ENCODE measurements around the gene GOLM1.

GOLM1 gene

DNA sequence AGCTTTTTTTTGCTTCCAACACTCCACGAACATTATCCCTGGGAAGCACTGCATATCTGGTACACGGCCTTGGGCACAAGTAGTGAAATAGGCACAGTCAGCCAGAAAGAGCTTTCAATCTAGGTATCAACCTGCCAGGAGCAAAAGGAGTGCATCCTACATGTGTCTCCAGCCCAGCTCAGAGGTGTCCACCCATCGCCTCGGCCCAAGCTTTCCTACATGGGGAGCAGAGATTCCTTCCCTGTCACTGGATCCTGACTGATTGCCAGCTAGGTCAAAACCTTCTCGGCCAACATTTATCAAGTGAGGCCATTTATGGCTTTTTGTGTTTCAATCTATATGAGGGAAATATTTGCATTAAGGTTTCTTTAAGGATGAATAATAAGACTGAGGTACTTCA lies 55.8 kb downstream of the GOLM1 start:
- no peak for DNase-seq

DNA sequence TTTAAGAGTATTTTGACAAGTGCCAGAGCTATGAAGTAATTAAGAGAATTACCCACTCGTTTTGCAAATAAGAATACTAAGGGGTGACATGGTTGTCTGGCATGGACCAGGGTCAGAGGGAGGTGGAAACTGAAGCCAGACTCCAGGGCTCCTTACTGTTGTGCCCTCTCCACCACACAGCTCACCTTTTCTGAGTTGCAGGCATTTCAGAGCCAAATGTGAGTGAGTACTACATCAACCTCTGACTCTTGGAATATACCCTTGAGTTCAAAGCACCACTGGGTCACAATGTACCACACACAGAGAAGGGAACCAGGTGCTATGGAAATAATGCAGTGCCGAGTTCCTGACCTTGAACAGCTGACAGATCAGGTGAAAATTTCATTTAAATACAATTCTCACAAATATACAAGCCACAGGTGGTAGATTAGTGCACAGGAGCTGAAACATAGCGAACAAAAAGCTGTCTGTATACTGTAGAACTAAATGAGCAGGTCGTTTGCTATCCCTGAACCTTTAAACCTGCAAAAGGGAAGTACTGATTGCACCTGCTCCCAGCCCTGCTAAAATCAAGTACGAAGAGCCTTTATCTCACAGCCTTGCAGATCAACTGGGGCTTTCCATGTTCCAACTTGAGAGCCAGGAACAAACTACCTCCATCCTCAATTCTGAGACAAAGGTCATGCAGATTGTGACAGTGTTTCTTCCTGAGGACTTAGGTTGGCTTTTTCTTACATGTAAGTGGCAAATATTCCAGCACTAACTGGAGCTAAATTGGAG lies 57.0 kb downstream of the GOLM1 start:
- DNase-seq: no peak

DNA sequence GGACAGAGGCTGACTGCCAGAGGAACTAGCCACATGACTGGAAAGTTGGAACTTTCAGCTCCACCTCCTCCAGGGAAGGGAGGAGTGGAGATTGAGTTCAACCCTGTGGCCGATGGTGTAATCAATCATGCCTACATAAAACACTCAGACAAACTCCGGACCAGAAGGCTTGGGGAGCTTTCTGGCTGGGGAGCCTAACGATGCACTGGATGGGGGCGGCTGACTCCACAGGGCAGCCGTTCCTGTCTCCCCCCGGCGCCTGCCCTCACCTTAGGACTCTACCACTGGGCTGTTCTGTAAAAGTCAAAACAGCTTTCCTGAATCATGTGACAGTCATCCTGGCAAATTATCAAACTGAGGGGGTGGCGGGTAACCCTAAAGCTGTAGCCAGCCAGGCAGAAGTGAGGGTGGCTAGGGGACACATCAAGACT lies 58.0 kb downstream of the GOLM1 start:
- DNase-seq: peak; percentile 72

DNA sequence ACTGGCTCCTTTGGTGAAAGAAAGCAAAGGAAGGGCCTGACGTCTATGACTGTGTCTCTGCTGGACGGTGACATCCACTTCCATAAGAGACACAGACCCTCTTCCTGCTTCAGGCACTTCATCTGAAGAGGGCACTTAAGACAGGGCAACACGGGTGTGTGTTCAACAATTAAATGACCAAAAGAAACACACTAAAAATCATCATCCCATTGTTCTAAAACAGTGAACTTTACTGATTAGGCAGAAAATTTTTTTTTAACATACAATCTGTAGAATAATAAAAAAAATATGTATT lies 58.5 kb downstream of the GOLM1 start:
- DNase-seq: no peak

DNA sequence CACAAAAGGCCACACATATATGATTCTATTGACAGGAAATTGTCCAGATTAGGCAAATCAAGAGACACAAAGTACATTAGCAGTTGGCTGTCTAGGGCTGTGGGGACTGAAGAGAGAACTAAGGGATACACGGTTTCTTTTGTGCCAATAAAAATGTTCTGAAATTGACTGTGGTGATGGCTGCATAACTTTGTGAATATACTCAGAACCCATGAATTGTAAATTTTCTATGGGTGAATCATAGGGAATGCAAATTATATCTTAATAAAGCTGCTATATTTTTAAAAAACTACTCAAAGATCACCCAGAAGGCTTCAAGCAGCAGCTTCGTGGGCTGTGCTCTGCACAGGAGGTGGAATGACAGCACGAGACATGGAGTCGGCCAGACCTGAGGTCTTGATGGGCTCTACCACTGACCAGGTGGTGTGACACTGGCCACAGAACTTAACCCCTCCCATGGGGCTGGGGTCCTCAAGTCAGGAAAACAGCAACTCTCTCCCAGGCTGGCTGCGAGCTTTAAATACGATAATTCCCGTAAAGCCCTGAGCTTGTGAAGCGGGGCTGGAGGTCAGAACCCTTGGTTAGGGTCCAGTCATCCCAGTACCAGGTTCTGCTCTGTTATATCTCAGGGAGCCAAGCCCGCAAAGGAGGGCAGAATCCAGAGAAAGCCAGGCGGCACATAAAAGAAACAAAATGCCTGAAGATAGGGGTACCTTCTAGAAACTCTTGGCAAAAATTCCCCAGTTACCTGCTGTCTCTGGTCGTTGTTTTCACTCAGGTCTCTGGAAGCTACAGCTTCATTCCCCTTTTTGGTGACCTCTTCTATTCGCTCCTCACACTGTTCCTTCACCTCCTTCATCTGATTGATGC lies 59.1 kb downstream of the GOLM1 start:
- no peak for DNase-seq

DNA sequence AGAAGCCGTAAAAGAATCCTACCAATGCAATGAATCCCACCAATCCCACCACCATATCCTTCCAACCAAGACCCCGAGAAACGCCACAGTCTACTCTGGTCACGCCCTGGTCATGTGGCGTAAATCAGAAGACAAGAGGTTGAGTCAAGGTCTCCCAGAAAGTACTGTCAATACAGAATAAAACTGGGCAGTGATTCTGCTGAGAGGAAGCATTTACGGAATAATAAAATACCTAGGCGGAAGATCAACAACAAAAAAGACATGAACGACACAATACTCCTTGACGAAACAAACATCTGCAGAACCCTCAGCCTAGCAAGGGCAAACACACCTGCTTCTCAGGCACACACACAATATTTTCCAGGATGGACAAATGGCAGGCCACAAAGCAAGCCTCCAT lies 62.8 kb downstream of the GOLM1 start:
- DNase-seq: no peak

DNA sequence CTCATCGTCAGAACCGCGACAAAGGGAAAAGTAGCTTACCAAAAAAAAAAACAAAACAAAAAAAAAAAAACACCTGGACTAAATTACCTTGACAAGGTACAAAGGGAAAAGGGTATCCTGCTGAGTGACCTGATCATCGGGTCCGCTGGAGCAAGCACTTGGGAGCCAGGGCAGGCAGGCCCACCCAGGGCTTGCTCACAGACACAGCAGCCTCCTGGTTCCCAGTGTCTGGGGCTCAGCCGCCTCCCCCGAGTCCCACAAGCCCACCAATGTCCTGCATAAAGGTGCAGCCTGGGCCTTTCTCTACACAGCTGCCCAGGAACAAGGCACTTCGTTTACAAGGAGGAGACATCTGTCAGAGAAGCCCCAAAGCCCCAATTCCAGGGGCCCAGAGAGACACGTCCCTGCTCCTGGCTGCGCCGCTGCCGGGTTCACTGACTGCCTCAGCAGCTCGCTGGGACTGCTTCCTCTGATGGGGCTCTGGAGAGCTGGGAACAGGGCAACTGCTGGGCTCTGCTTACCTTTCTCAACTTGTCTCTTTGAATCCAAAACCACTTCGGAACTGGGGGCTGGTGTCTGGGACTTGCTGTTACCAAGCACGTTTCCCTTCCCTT lies 63.4 kb downstream of the GOLM1 start:
- no peak for DNase-seq

DNA sequence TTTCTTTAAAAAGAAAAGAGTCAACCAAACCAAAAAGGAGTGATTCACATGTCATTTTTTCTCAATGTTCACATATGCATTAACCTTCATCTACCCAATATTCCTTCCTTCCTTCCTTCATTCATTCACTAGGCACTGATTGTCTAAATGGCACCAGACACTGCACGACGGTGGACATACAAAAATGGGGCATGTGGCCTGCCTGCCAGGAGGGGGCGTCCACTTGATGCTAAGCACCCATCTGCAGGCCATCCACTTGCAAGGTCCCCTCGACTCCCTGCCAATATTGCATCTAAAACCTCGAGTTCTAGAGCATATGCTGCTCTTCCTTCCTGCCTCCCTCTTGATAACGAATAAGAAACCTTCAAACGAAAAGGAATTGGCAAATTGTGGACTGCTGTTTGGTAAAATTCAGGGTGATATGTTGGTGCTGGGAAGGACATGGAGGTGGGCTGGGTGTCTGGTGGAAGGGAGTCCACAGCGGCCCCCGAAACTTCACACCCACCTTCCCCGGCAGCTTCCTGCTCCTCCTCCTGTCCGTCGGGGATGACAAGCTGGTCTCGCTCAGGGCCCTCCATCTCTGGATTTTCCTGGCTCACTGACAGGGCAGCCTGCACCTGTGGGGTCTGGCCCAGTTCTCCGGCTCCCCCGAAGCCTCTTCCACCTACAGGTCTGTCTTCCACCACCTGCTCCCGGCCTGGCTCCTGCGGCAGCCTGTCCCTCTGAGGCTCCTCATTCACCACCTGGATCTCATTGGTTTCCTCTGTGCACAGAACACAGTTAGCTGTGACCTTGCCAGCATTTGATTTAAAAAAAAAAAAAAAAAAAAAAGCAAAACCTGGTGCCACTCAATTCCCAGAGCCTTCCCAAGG lies 64.3 kb downstream of the GOLM1 start:
- DNase-seq: peak; percentile 25

DNA sequence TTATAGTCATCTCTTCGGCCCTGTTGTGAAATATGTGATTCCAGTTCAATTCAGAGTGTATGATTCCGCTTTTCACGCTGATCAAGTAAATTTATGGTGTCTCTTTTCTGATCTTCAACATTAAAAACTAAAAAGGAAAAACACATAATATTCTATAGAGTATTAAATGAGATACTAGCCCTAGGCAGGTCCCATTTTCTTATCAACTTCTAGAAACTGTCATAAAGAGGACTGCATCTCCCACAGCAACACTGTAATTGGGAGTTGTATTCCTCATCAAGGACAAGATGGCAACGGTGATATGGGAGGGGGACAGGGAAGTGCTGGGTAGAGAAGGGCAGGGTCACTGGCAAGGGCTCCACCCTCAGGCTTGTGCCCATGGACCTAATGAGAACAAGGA lies 71.6 kb downstream of the GOLM1 start:
- DNase-seq: no peak

DNA sequence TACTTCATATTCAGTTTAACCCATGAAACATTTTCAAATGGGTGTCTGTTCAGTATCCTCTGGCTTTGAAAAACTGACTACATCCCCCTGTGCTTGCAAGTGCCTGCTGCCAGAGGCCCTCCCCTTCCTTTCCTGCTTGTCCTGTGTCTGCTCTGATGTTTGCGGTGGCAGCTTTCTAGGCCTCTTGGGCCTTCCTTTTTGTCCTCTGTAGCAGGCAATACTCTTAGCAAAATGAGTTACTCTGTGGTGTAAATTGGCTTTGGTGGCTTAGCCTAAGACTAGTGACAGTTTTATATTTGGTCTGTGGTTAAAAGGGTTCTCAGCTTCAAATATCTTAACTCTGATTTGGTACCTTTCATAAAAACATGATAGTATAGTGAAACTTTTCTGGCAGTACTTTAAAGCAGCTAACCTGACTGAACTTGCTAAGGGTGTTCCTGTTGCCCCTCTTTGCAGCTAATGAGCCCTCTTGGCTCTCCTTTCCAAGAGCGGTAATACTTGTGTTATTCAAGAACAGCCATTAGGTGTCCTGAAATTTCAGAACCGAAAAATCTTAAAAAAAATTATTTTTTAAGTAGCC lies 76.6 kb downstream of the GOLM1 start:
- DNase-seq: no peak

DNA sequence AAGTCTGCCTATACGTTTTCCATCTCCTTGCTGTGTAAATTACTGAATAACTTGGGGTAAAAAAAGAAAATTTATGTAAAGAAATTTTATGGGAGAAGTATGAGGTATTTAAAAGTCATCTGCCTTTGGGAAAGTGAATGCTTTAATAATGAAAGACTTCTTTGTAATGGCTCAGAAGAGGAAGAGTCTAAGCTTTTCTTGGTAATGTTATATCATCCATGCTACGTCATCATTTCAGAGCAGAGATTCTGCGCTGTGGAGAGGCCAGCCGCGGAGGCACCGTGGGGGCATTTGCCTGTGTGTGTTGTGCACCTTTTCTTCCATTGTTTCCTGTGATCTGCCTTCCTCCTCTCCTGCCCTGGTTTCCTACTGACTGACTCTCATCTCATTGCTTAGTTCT lies 78.2 kb downstream of the GOLM1 start:
- no peak for DNase-seq

DNA sequence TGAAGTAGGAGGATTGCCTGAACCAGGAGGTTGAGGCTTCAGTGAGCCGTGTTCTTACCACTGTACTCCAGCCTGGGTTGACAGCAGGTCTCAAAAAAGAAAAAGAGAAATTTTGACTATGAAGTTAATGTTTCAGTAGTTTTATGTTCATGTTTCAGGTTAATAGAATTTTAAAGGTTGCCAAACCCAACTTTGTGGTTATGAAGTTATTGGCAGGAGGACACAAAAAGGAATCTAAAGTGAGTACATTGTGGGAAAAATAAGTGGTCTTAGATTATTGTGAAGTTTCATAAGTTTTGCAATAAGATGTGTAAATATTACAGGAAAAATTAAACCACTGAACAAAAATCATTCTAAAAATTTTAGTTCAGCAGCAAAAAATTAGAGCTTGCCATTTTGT lies 78.6 kb downstream of the GOLM1 start:
- DNase-seq: no peak

DNA sequence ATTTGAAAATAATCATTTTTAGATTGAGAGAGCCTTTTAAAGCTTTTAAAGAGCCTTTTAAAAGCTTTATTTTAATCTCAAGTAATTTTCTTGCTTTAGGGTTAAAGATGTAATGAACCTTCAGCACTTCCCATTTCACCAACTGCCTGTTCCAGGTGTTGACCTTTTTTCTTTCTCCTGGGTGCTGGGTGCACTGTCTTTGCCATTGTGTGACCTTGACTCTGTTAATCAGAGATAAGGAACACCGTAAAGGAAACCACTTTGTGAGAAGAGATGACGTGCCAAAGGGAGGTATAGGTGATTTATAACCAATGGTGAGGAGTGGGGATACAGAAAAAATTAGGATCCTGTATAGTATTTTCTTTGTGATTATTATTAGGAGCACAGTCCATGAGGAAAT lies 90.2 kb downstream of the GOLM1 start:
- DNase-seq: no peak

DNA sequence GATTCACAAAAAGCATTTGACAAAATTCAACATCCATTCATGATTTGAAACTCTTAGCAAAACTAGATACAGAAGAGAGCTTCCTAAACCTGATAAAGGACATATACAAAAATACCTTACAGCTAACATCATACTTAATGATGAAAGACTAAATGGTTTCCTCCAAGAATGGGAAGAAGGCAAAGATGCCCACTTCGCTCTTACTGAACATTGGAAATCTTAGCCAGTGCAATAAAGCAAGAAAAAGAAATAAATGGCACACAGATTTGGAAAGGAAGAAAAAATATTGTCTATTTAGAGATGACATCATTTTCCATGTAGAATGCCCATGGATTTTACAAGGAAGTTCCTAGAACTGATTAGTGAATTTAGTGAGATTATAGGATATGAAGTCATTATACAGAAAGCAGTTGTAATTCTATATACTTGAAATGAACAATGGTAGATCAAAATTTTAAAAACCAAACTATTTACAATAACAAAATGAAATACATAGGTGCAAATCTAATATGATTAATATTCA lies 94.0 kb downstream of the GOLM1 start:
- no peak for DNase-seq

DNA sequence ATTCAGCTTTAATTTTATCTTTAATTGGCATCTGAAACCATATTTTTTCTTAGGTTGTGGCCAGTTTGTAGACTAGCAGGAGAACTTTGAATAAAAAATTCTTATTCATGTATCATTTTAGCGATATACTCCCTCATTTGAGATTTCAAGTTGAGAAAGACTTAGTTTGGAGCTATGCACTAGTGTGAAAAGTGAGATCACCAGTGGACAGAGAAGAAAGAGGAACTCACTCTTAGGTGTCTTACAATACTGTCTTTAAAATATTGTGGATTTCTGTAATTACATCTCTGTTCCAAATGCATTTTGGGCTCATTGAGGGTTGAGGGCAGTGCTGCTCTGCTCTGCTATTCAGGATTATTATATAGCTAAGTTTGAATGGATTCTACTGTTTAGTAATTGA lies 103.8 kb downstream of the GOLM1 start:
- DNase-seq: no peak

DNA sequence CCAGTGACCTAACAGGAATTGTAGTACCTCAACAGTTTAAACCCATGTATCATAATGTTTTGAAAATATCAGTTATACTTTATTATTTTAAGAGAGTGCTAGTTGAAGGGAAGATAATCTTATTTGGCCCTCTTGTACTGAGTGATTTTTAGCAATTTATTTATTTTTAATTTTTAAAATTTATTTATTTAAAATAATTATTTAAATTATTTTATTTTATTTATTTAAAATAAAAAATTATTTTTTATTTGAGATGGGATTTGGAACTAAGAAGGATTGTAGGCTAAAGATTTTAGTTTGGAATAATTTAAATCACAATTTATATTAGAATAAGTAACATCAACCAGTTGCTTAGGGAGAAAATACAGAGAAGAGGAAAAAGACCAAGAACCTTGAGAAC lies 104.3 kb downstream of the GOLM1 start:
- no peak for DNase-seq

DNA sequence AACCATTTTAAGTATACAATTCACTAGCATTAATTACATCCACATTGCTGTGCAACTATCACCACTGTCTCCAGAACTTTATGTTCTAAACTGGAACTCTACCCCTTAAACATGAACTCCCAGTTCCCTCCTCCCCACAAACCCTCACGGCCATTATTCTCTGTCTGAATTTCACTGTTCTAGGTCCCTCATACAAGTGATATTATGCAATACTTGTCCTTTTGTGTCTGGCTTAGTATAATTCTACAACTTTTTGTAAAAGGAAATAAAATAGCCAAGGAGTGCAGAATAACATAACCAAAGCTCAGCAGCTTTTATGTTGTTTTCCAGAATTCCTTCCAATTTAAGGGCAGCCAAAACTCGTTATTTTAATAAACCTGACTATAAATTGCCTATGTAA lies 105.2 kb downstream of the GOLM1 start:
- no peak for DNase-seq

DNA sequence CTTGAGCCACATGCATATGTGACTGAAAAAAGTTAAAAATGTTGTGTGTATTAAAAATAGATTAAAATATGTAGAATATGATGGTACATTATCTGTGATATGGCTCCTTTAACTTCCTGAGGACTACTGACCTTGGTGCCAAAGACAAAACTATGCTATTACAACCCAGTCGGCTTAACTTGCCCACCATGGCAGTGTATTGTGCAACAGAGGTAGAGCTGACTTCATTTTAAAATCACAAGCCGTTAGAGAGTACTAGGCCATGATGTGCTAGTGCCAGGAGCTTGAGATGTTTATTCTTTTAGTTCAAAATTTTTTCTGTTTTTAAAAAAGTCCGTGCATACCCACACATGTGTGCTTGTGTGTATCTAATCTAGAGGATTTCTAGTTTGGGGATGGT lies 112.1 kb downstream of the GOLM1 start:
- DNase-seq: no peak

DNA sequence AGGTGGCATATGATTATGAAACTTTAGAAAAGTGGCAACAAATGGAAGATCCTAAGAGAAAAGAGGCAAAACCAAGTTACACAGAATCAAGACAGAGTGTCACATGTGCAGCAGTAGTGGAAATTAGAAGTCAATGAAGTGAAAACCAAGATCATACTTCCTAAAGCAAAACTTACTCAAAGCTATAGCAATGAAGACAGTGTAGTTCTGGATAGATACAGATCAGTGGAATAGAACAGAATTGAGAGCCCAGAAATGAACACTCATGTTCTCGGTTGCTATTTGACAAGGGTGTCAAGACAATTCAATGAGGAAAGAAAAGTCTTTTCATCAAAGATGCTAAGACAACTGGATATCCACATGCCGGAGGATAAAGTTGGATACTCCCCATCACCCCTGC lies 114.9 kb downstream of the GOLM1 start:
- DNase-seq: no peak

DNA sequence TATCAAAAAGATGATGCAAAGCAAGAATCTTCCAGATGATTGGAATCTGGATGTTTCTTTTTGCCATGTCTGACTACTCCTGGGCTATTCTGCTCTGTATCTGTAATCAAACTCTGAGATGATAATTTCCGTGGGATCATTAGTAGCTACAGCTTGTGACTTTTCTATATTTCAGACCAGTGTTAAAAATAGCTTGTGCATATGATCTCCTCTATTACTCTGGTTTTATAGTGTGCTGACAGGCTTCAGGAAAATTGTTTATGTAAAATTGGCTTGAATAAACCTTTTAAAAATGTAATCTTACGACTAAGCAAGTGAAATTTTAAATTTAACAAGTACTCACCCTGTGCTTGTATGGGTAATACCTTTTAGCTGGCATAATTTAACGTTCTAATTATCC lies 118.0 kb downstream of the GOLM1 start:
- no peak for DNase-seq

DNA sequence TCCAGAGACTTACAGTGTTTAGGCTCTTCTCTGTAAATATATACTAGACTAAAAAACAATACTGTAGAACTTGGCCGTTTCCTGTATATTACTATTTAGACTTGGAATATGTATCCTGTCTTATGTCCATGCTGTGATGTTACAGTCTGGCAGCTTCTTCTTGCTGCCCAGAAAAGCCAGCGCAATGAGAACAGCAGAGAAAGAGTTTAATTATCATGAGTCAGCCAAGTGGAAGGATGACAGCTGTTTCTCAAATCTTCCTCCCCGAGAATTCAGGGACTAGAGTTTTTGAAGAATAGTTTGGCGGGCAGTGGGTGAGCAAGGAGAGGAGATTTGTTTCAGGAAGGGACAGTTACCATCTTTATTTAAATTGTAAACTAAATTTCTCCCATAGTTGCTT lies 120.9 kb downstream of the GOLM1 start:
- DNase-seq: no peak

Data from kidney glomerular epithelial cell (primary cell).